GM19395 (cell line): ENCODE results near the gene ALKBH1.
A peak's percentile ranks its signal among the peaks of the same experiment; 100 is the strongest.
"Not testable (repeated sequence)": the region's sequence is repeated elsewhere in the genome, so short reads cannot be mapped to it uniquely, and the experiment has no call there.

ENCODE experiments used
- ATAC-seq: cut with Tn5 transposase; IDR thresholded peaks from one replicate; pipeline ENCODE4 v1.9.1; 2021; ENCODE audit warnings: mild to moderate bottlenecking, moderate library complexity; ENCODE audit not compliant: unreplicated experiment

The ALKBH1 gene, protein sequence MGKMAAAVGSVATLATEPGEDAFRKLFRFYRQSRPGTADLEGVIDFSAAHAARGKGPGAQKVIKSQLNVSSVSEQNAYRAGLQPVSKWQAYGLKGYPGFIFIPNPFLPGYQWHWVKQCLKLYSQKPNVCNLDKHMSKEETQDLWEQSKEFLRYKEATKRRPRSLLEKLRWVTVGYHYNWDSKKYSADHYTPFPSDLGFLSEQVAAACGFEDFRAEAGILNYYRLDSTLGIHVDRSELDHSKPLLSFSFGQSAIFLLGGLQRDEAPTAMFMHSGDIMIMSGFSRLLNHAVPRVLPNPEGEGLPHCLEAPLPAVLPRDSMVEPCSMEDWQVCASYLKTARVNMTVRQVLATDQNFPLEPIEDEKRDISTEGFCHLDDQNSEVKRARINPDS

GRCh38 chr14:77707724-77708408, at the start of gene ALKBH1, which contains the start of gene SLIRP:
ALKBH1 (minus strand) TSS chr14:77708023; CDS start chr14:77708004, 19 bp downstream.
SLIRP (plus strand) TSS chr14:77708103; CDS start chr14:77708112, 9 bp downstream.
- peak; percentile 99 for ATAC-seq

- ATAC-seq = no peak
Observed at GRCh38 chr14:77752799-77753516, 45.1 kb upstream of the ALKBH1 start.

DNA sequence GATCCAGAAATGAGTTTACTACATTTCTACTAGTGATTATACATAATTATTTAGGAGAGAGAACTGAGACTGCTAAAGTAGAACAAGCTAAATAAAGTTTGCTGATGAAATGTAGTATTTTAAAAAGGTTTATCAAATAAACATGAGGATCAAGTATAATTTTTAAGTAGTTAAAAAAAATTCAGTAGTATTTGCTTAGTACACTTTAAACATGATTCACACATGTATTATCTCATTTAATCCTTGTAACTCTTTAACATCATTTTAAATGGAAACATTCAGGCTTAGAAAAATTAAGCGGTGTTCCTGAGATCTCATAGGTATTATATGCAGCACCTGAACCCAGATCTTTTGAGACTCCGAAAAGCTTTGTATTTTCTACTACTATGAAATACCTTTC, 44.4 kb upstream of the ALKBH1 start:
- no peak for ATAC-seq

- not testable (repeated sequence) for ATAC-seq
Observed at GRCh38 chr14:77747425-77747824, 39.6 kb upstream of the ALKBH1 start.

- ATAC-seq = no peak
Observed at GRCh38 chr14:77746064-77746702, 38.4 kb upstream of the ALKBH1 start.

DNA sequence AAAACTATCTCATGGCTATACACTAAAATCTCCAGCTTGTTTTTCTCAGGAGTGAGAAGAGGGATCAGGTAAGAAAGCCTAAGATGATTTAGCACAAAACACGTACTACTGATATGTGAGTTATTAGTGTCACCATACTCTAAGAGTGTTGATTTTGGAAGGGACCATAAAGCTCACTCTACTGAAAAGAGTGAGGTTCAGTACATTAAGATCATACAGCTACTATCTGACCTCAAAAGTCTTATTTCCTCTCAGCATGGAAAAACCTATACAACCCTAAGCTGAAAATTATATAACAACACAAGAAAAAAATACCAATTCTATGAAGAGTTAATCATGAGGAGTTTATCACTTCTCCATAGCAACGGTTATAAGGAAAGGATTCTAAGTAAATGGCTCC, 33.6 kb upstream of the ALKBH1 start:
- ATAC-seq = no peak

- no peak for ATAC-seq
Observed at GRCh38 chr14:77738559-77739250, 30.9 kb upstream of the ALKBH1 start.

- no peak for ATAC-seq
Observed at GRCh38 chr14:77730976-77731497, 23.2 kb upstream of the ALKBH1 start.

- no peak for ATAC-seq
Observed at GRCh38 chr14:77722301-77722700, 14.5 kb upstream of the ALKBH1 start.

DNA sequence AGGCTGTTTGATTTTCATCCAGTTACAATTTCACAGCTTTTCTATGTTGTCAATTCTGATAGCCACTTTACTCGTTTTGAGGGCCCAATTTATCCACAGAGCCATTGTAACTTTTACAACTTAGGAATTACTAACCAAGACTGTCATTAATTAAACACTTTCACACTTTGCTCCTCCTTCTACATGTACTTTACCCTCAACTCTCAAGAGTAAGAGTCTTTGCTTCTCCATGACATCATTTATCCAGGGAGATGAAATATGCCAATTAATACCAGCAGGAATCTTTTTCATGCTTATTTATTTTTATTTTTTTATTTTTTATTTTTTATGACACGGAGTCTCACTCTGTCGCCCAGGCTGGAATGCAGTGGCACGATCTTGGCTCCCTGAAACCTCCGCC, 13.6 kb upstream of the ALKBH1 start:
- ATAC-seq = no peak

- no peak for ATAC-seq
Observed at GRCh38 chr14:77717608-77718305, 9.9 kb upstream of the ALKBH1 start.

DNA sequence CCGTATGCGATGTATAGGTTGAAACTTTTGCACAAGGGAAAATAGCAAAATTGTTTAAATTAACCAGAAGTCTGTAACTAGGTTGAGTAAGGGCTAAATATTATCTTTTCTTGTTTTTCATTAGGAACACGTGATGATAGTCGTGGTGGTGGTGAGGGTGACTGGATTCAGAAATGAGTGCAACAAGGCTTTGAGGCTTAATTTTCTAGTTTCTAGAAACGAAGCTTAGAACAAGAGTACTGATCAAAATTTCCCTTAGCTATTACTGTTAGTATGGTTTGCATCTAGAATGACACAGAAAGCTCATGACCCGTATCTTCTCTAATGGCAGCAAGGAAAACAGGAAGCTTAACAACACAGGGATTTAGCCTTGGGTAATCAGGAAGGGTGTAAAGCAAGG, 7.1 kb upstream of the ALKBH1 start:
- no peak for ATAC-seq

GRCh38 chr14:77710364-77710763, 2.5 kb upstream of the ALKBH1 start:
- no peak for ATAC-seq

DNA sequence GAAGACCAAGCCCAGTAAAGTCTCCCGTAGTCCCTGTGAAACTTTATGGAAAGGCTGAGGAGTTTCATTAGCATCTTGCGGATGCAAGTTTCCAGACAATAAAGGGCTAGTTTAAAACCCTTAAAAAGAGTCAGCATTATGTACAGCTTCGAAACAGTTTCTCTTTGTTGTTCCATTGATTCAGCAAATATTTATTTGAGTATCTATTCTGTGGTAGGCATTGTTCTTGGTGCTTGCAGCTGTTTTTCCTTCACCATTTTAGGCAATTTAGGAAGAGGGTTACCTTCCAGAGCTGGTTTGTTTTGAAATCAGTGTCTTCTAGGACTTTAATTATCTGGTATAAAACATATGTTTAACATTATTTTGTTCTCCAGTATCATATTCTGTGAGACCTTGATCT, 1.6 kb upstream of the ALKBH1 start:
- ATAC-seq = no peak

- no peak for ATAC-seq
Observed at GRCh38 chr14:77708749-77709148, 926 bp upstream of the ALKBH1 start.

GRCh38 chr14:77707355-77707723, 484 bp downstream of the ALKBH1 start:
- peak; percentile 31 for ATAC-seq

DNA sequence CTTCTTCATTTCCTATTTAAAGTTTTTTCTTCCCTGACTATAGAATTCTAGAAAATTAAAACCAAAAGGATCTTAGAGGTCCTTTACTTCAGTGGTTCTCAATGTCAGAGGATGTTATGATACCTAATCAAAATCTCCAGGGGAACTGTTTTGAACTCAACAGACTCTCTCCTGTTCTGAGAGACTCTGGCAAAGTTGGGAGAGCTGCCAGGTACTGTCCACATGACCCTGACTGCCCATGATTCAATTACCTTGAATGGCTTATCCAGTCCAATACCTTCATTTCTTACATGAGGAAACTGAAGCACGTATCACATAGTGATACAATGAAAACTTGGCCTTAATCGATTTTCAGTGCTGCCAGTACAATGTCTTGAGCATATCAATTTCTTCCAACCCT, 16.6 kb downstream of the ALKBH1 start:
- no peak for ATAC-seq

DNA sequence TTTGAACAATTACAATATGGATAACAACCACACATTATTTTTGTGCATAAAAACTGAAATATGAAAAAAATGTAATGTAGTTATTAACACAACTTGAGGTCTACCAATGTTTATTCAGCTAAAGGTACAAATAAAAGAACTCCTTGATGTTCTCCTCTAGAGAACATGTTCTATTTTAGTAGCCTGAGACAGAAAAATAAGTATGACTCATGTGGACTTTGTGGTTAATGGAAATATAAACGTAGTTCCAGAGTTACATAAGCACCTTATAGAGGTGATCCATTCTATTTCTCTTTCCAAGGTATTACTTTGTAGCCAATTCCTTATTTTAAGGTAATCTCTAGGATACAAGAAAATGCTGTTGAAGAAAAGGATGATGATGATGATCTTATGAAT, 25.7 kb downstream of the ALKBH1 start:
- ATAC-seq = no peak

DNA sequence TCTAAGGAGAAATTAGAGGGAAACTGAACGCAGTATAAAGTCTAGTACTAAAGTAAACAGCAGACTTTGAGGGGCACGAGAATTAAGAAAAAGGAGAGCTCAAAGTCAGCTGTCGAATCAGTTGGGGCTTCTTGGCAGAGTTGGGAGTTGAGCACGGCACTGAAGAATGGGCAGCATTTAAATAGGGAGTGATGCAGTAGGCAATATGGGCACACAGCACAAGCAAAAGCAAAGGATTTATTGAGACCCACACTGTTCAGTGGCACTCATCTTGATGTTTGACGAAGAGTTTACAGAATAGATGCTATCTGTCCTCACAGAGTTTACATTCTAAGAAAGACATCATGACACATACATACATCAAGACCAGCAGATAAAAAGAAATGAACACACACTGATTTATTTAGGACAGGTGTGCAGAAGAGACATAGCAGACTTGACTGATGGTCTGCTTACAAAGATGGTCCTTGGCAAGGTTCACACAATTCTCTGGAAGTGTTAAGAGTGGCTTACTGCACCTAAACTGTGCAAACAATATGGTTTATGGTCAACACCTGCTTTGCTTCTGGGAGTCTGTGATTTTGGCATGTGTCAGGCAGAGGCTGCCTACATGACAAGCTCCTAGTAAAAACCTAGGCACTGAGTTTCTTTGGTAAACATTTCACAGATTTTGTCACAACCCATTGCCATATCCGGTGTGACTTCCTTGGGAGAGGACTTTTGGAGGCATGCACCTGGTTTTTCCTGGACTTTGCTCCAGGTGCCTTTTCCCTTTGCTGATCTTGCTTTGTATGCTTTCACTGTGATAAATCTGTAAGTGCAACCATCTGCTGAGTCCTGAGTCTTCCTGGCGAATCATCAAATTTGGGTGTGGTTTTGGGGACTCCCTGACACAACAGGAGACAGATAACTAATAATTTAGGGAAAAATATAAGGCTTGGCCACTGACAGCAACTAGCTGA, 26.3 kb downstream of the ALKBH1 start:
- ATAC-seq = no peak
